WTC11 (cell line): ENCODE results near the gene SNRNP70. TPM values are rescaled to one million over a fixed set of nuclear protein-coding genes. Genes with fewer than 3 reads are reported as not detected.

ENCODE experiments used
- ATAC-seq: fragments of 200-7000 bp; cut with Tn5 transposase; 2 replicates; pipeline ENCODE4 v1.10.0; 2021; ENCODE audit warnings: mild to moderate bottlenecking, moderate library complexity
- CTCF ChIA-PET: fragments of 300-600 bp; sonication (Branson Sonifier 250); formaldehyde crosslinking; loops from one replicate; lab custom pipeline; 2021; ENCODE audit warnings: antibody characterized with exemption; lab: Charles Lee
- POLR2A ChIA-PET: fragments of 350-600 bp; sonication (Branson Sonifier 250); formaldehyde crosslinking; loops from one replicate; lab custom pipeline; 2021; ENCODE audit warnings: antibody characterized with exemption; lab: Charles Lee
- DNase-seq: peaks from one replicate; pipeline ENCODE4 v3.0.0; 2021; ENCODE audit warnings: low spot score
- H3K27ac Mint-ChIP-seq: 2 replicates; pipeline ENCODE4 v1.8.0; 2021; ENCODE audit warnings: mixed read lengths
- H3K27me3 Mint-ChIP-seq: 2 replicates; pipeline ENCODE4 v1.8.0; 2021; ENCODE audit warnings: low read depth, mild to moderate bottlenecking, moderate library complexity, mixed read lengths
- H3K36me3 Mint-ChIP-seq: 2 replicates; pipeline ENCODE4 v1.8.0; 2021; ENCODE audit warnings: mixed read lengths
- H3K4me1 Mint-ChIP-seq: 2 replicates; pipeline ENCODE4 v1.8.0; 2022; ENCODE audit warnings: mixed read lengths
- H3K4me3 Mint-ChIP-seq: 2 replicates; pipeline ENCODE4 v1.8.0; 2021; ENCODE audit warnings: mild to moderate bottlenecking, moderate library complexity, mixed read lengths
- H3K9me3 Mint-ChIP-seq: 2 replicates; pipeline ENCODE4 v1.8.0; 2021; ENCODE audit warnings: mixed read lengths
- ATF6 ChIP-seq: sonication (generic); formaldehyde crosslinking; IDR thresholded peaks from 2 replicates; pipeline ENCODE4 v1.8.1; 2023; ENCODE audit warnings: mild to moderate bottlenecking, missing genetic modification reagents
- KAT7 ChIP-seq: sonication (generic); formaldehyde crosslinking; IDR thresholded peaks from 2 replicates; pipeline ENCODE4 v1.8.1; 2023; ENCODE audit warnings: missing genetic modification reagents, mild to moderate bottlenecking, borderline replicate concordance
- PREB ChIP-seq: sonication (generic); formaldehyde crosslinking; IDR thresholded peaks from 2 replicates; pipeline ENCODE4 v1.8.1; 2022; ENCODE audit warnings: mild to moderate bottlenecking, missing genetic modification reagents, moderate library complexity, borderline replicate concordance
- ZNF263 ChIP-seq: sonication (generic); formaldehyde crosslinking; IDR thresholded peaks from 2 replicates; pipeline ENCODE4 v1.8.1; 2022; ENCODE audit warnings: low read depth, mild to moderate bottlenecking, moderate library complexity, missing genetic modification reagents
- ZSCAN18 ChIP-seq: fragments of 250-450 bp; sonication (Bioruptor Pico); IDR thresholded peaks from 2 replicates; pipeline ENCODE4 v2.1.2; 2022; ENCODE audit warnings: mild to moderate bottlenecking, moderate library complexity
- total RNA-seq: library from RNA; stranded (reverse); gene quantifications from 3 replicates; pipeline ENCODE4 v1.2.3, GENCODE V29; 2021
- TF ChIP-seq, protein P1 (sequence below): sonication (generic); formaldehyde crosslinking; IDR thresholded peaks from 2 replicates; pipeline ENCODE4 v1.8.0; 2022; ENCODE audit warnings: mild to moderate bottlenecking, missing genetic modification reagents
- TF ChIP-seq, protein P2 (sequence below): sonication (generic); formaldehyde crosslinking; IDR thresholded peaks from 2 replicates; pipeline ENCODE4 v1.8.1; 2022; ENCODE audit warnings: mild to moderate bottlenecking, moderate library complexity, missing genetic modification reagents

Gene SNRNP70
- total RNA-seq, 1 experiment from 2014 or later = 266 TPM

GRCh38 chr19:49116544-49116943 is 31.3 kb downstream of the SNRNP70 start:
- H3K27ac Mint-ChIP-seq = no peak overlapping the region
- ChIA-PET CTCF (interaction anchor here (1.0 to 1.6 kb wide), 2 partner anchors 10 to 30 kb away, joined by 3 to 8 read pairs; no protein-coding TSS in a partner anchor), POLR2A (no interaction called here)
- peaks cover 42% of the 10 kb centered on the region for H3K27me3 Mint-ChIP-seq
- peaks cover 18% of the 10 kb centered on the region for H3K4me1 Mint-ChIP-seq
- no peak overlapping the region for H3K4me3 Mint-ChIP-seq
- ATAC-seq (no peak), DNase-seq (no peak)
- H3K36me3 Mint-ChIP-seq = no peaks in the 10 kb centered on the region
- TF ChIP-seq ZNF263 = no peak
- no peak for TF ChIP-seq ZSCAN18
- TF ChIP-seq KAT7 (CRISPR knock-in tag) = no peak
- TF ChIP-seq, protein P1, sequence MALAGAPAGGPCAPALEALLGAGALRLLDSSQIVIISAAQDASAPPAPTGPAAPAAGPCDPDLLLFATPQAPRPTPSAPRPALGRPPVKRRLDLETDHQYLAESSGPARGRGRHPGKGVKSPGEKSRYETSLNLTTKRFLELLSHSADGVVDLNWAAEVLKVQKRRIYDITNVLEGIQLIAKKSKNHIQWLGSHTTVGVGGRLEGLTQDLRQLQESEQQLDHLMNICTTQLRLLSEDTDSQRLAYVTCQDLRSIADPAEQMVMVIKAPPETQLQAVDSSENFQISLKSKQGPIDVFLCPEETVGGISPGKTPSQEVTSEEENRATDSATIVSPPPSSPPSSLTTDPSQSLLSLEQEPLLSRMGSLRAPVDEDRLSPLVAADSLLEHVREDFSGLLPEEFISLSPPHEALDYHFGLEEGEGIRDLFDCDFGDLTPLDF (CRISPR knock-in tag) = no peak
- TF ChIP-seq, protein P2, sequence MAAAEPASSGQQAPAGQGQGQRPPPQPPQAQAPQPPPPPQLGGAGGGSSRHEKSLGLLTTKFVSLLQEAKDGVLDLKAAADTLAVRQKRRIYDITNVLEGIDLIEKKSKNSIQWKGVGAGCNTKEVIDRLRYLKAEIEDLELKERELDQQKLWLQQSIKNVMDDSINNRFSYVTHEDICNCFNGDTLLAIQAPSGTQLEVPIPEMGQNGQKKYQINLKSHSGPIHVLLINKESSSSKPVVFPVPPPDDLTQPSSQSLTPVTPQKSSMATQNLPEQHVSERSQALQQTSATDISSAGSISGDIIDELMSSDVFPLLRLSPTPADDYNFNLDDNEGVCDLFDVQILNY (CRISPR knock-in tag) = no peak
- H3K9me3 Mint-ChIP-seq = no peaks in the 10 kb centered on the region

GRCh38 chr19:49117677-49118564 is 32.7 kb downstream of the SNRNP70 start:
- peaks cover 18% of the 10 kb centered on the region for H3K4me1 Mint-ChIP-seq

More at GRCh38 chr19:49117677-49118564, 32.7 kb downstream of the SNRNP70 start:
- Mint-ChIP-seq H3K27me3 (peaks cover 55% of the 10 kb centered on the region), H3K4me3 (peak overlapping the region; percentile 75), H3K27ac (peak overlapping the region; percentile 61), H3K36me3 (no peaks in the 10 kb centered on the region), H3K9me3 (no peaks in the 10 kb centered on the region)
- no peak for ATAC-seq
- CTCF ChIA-PET = interaction anchor here (1.0 to 1.6 kb wide), 6 partner anchors 12 to 92 kb away, joined by 3 to 10 read pairs (median 7); no protein-coding TSS in a partner anchor
- TF ChIP-seq ATF6 (CRISPR knock-in tag) (0 out of 2 replicates have a peak, but pooled peaks have one; percentile 26), PREB (no peak)
- no peak for DNase-seq
- POLR2A ChIA-PET = no interaction called here
